ENCODE measurements around the gene TENT4A. TPM values are rescaled to one million over a fixed set of nuclear protein-coding genes. Genes with fewer than 3 reads are reported as not detected.

TENT4A gene
- 20.6 to 23.9 TPM (median 23.3 TPM) in 5 replicates for total RNA-seq (2022; extraction: Qiagen RNA extraction; ENCODE audit: low read depth)

DNA sequence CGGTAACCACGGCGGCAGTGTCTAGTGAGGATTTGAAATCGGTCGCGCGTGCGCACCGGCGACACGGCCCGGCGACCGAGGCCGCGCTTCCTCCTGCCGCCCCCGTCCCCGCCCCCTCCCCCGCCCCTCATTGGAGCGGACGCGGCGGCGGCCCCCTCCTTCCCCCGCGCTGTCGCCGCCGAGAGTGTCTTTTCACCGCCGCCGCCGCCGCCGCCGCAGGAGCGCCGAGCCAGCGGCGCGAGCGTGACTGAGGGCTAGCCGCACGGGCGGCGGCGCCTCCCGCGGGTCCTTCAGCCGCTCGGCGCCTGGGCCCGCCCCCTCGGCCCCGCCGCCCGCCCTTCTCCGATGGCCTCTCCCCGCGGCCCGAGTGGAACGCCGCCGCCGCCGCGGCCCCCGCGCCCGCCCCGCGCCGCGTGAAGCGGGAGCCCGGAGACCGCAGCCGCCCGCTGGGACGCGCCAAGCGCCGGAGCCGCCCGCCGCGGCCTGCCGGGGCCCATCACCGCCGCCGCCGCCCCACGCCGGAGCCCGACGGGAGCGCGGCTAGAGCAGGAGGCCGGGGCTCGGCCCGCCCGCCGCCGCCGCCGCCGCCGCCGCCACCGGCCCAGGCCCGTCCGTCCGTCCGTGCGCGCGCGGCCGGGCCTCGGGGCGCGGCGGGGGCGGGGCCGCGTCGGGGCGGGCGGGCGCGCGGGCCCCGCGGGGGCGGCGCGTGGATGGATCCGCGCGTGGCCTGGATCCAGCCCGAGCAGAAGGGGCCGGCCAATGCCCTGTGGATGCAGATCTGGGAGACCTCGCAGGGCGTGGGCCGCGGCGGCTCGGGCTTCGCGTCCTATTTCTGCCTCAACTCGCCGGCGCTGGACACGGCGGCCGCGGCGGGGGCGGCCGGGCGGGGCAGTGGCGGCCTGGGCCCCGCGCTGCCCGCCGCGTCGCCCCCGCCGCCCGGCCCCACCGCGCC, at the start of gene TENT4A:
TENT4A (plus strand) TSS at position 159 of the 952 bp plus-strand sequence; CDS start at position 711, 552 bp downstream.

Other genes starting within 250 kb of the TENT4A start
- gene NSUN2, start 80.4 kb upstream of the TENT4A start, total RNA-seq (2022; extraction: Qiagen RNA extraction; ENCODE audit: low read depth): 95.2 to 111 TPM (median 97.5 TPM) in 5 replicates
- gene SRD5A1, start 80.0 kb upstream of the TENT4A start, total RNA-seq (2022; extraction: Qiagen RNA extraction; ENCODE audit: low read depth): 17.0 to 29.0 TPM (median 27.5 TPM) in 5 replicates